PC-9 (cell line): ENCODE measurements around the gene RBM28. TPM values are rescaled to one million over a fixed set of nuclear protein-coding genes. Genes with fewer than 3 reads are reported as not detected.

ENCODE experiments used
- BruUV-seq: library from RNA; stranded (reverse); fragments of 400-500 nt; replicated peaks from 2 replicates; lab custom pipeline; 2021; lab: Mats Ljungman, UMichigan
- CTCF ChIA-PET: fragments of 300-600 bp; sonication (Branson Sonifier 250); formaldehyde crosslinking; loops from one replicate; lab custom pipeline; 2022; ENCODE audit warnings: antibody characterized with exemption; lab: Charles Lee
- POLR2A ChIA-PET: fragments of 300-600 bp; sonication (Branson Sonifier 250); formaldehyde crosslinking; loops from one replicate; lab custom pipeline; 2022; ENCODE audit warnings: antibody characterized with exemption; ENCODE audit not compliant: unreplicated experiment; lab: Charles Lee
- DNase-seq, 2 experiments: peaks; one replicate each; pipeline versions ENCODE4 v3.0.0 to v3.0.0-alpha.2; 2015 to 2022; ENCODE audit warnings: mixed read lengths in 1 of 2
- H2AFZ ChIP-seq: fragments of 200-600 bp; sonication (generic); 2 replicates; pipeline ENCODE4 v1.8.1; 2017; ENCODE audit warnings: antibody characterized with exemption
- H3F3A ChIP-seq: fragments of 200-600 bp; sonication (generic); 2 replicates; pipeline ENCODE4 v1.8.1; 2017; ENCODE audit warnings: antibody characterized with exemption, mild to moderate bottlenecking, low read depth; ENCODE audit not compliant: insufficient read depth
- H3K27ac ChIP-seq: fragments of 200-600 bp; sonication (generic); 2 replicates; pipeline ENCODE4 v1.6.1; 2016; ENCODE audit warnings: mixed run types
- H3K27me3 ChIP-seq: fragments of 200-600 bp; sonication (generic); 2 replicates; pipeline ENCODE4 v1.6.1; 2016; ENCODE audit warnings: low read depth, mixed run types; ENCODE audit not compliant: insufficient read depth
- H3K36me3 ChIP-seq: fragments of 200-600 bp; sonication (generic); 2 replicates; pipeline ENCODE4 v1.6.1; 2016; ENCODE audit warnings: low read depth, mixed run types
- H3K4me1 ChIP-seq: fragments of 200-600 bp; sonication (generic); replicated peaks from 2 replicates; pipeline ENCODE4 v1.6.1; 2016; ENCODE audit warnings: mixed run types; ENCODE audit not compliant: insufficient read depth
- H3K4me2 ChIP-seq: fragments of 200-600 bp; sonication (generic); 2 replicates; pipeline ENCODE4 v1.6.1; 2017; ENCODE audit warnings: mixed run types
- H3K4me3 ChIP-seq: fragments of 200-600 bp; sonication (generic); 2 replicates; pipeline ENCODE4 v1.6.1; 2016; ENCODE audit warnings: mixed run types
- H3K79me2 ChIP-seq: fragments of 200-600 bp; sonication (generic); 2 replicates; pipeline ENCODE4 v1.6.1; 2017; ENCODE audit warnings: low read depth, mixed run types
- H3K9me2 ChIP-seq: fragments of 200-600 bp; sonication (generic); 2 replicates; pipeline ENCODE4 v1.8.1; 2017; ENCODE audit warnings: mild to moderate bottlenecking; ENCODE audit not compliant: insufficient read depth
- H3K9me3 ChIP-seq: fragments of 200-600 bp; sonication (generic); 2 replicates; pipeline ENCODE4 v1.8.1; 2016; ENCODE audit warnings: low read depth; ENCODE audit not compliant: insufficient read depth
- H4K20me1 ChIP-seq: fragments of 200-600 bp; sonication (generic); 2 replicates; pipeline ENCODE4 v1.8.1; 2017; ENCODE audit not compliant: insufficient read depth
- CTCF ChIP-seq: fragments of 200-600 bp; sonication (generic); conservative IDR thresholded peaks from 2 replicates; pipeline ENCODE4 v1.6.1; 2017; ENCODE audit warnings: mixed run types, antibody characterized with exemption, mild to moderate bottlenecking, moderate library complexity
- EZH2 ChIP-seq: fragments of 200-600 bp; sonication (generic); IDR thresholded peaks from 2 replicates; pipeline ENCODE4 v1.8.0; 2017; ENCODE audit warnings: antibody characterized with exemption, low read depth
- intact Hi-C: fragments of 100-400 bp; cut with micrococcal nuclease; formaldehyde crosslinking; loops from one replicate; pipeline ENCODE4 v1.10.0; 2022; ENCODE audit not compliant: unreplicated experiment
- total RNA-seq: library from RNA; stranded (reverse); gene quantifications from 2 replicates; pipeline ENCODE4 v1.2.3, GENCODE V29; 2021

The RBM28 gene
- total RNA-seq, 1 experiment from 2014 or later = 59.6 TPM

GRCh38 chr7:128259131-128260061, 84.3 kb downstream of the RBM28 start:
- peak overlapping the region; percentile 60 for H2AFZ ChIP-seq
- H3K4me3 ChIP-seq = peak overlapping the region; percentile 46; the same call in 1 of the 2 replicates
- no peaks in the 10 kb centered on the region for H3K27me3 ChIP-seq
- peak overlapping the region; percentile 87 for H3K4me2 ChIP-seq
- H3F3A ChIP-seq = peaks cover 24% of the 10 kb centered on the region
- intact Hi-C loops = no loop called here
- no peaks in the 10 kb centered on the region for H3K9me2 ChIP-seq
- peaks cover 33% of the 10 kb centered on the region for H3K4me1 ChIP-seq
- H4K20me1 ChIP-seq = no peaks in the 10 kb centered on the region
- peak; percentile 83 to 91 for DNase-seq
- no peaks in the 10 kb centered on the region for H3K36me3 ChIP-seq
- BruUV-seq = no TSS peak
- ChIA-PET POLR2A (interaction anchor here (0.6 kb wide), 2 partner anchors 27 to 38 kb away, joined by 3 to 7 read pairs; no protein-coding TSS in a partner anchor), CTCF (interaction anchor here (0.5 to 1.0 kb wide), 4 partner anchors 11 to 174 kb away, joined by 3 to 6 read pairs (median 4); no protein-coding TSS in a partner anchor)
- H3K27ac ChIP-seq = peak overlapping the region; percentile 84
- H3K9me3 ChIP-seq = no peaks in the 10 kb centered on the region
- no peaks in the 10 kb centered on the region for H3K79me2 ChIP-seq
- TF ChIP-seq CTCF (no peak), EZH2 (no peak)

GRCh38 chr7:128257458-128257857, 86.2 kb downstream of the RBM28 start:
- Histone ChIP-seq H3K27ac (no peak overlapping the region), H3K9me3 (no peaks in the 10 kb centered on the region), H2AFZ (no peak overlapping the region), H3K4me2 (no peak overlapping the region), H3K9me2 (no peaks in the 10 kb centered on the region), H3K27me3 (no peaks in the 10 kb centered on the region), H3K4me3 (no peak overlapping the region), H3K36me3 (no peaks in the 10 kb centered on the region), H3K79me2 (no peaks in the 10 kb centered on the region), H3F3A (peaks cover 24% of the 10 kb centered on the region), H3K4me1 (peaks cover 33% of the 10 kb centered on the region), H4K20me1 (no peaks in the 10 kb centered on the region)
- DNase-seq = no peak
- intact Hi-C loops = no loop called here
- BruUV-seq = no TSS peak
- ChIA-PET CTCF (interaction anchor here (0.6 to 0.8 kb wide), 2 partner anchors 8 to 13 kb away, joined by 3 to 6 read pairs; no protein-coding TSS in a partner anchor), POLR2A (no interaction called here)
- TF ChIP-seq CTCF = no peak
- no peak for TF ChIP-seq EZH2

- no peaks in the 10 kb centered on the region for H3K9me2 ChIP-seq
- intact Hi-C loops = no loop called here
- H3K27ac ChIP-seq = no peak overlapping the region
- peaks cover 25% of the 10 kb centered on the region for H3K4me1 ChIP-seq
- BruUV-seq = no TSS peak
- no peaks in the 10 kb centered on the region for H3K79me2 ChIP-seq
- no peak overlapping the region for H3K4me2 ChIP-seq
- H3K27me3 ChIP-seq = no peaks in the 10 kb centered on the region
- no peak overlapping the region for H3K4me3 ChIP-seq
- no peak for DNase-seq
- TF ChIP-seq CTCF = no peak
- TF ChIP-seq EZH2 = no peak
- H4K20me1 ChIP-seq = no peaks in the 10 kb centered on the region
- POLR2A ChIA-PET = no interaction called here
- H2AFZ ChIP-seq = no peak overlapping the region
- H3F3A ChIP-seq = peaks cover 21% of the 10 kb centered on the region
- CTCF ChIA-PET = no interaction called here
- H3K9me3 ChIP-seq = no peaks in the 10 kb centered on the region
- H3K36me3 ChIP-seq = no peaks in the 10 kb centered on the region
Measured at GRCh38 chr7:128255271-128255670, 88.4 kb downstream of the RBM28 start.
